HEK293 (cell line): ENCODE measurements around the gene TSPO2.

Experiments
- CTCF ChIP-seq: fragments of 450-650 bp; formaldehyde crosslinking; IDR thresholded peaks from 2 replicates; pipeline ENCODE4 v1.5.1; 2016; ENCODE audit warnings: missing biosample characterization, missing genetic modification characterization
- GFI1B ChIP-seq: fragments of 450-650 bp; formaldehyde crosslinking; IDR thresholded peaks from 2 replicates; pipeline ENCODE4 v1.5.1; 2016; ENCODE audit warnings: missing biosample characterization, missing genetic modification characterization
- KLF1 ChIP-seq: fragments of 450-650 bp; formaldehyde crosslinking; IDR thresholded peaks from 2 replicates; pipeline ENCODE4 v1.5.1; 2016; ENCODE audit warnings: missing biosample characterization, missing genetic modification characterization
- SETDB1 ChIP-seq: IDR thresholded peaks from one replicate; pipeline ENCODE4 v1.6.1; 2017; ENCODE audit warnings: mild to moderate bottlenecking, low read length, moderate library complexity, mixed read lengths; ENCODE audit not compliant: insufficient read length
- TRIM28 ChIP-seq: IDR thresholded peaks from 2 replicates; pipeline ENCODE4 v1.6.1; 2011; ENCODE audit warnings: low read length, control low read depth, borderline replicate concordance
- ZIC2 ChIP-seq: fragments of 450-650 bp; formaldehyde crosslinking; IDR thresholded peaks from 2 replicates; pipeline ENCODE4 v1.5.1; 2016; ENCODE audit warnings: missing biosample characterization, missing genetic modification characterization
- ZNF140 ChIP-seq: fragments of 450-650 bp; formaldehyde crosslinking; IDR thresholded peaks from 2 replicates; pipeline ENCODE4 v1.5.1; 2016; ENCODE audit warnings: missing biosample characterization, missing genetic modification characterization
- ZNF155 ChIP-seq: fragments of 450-650 bp; formaldehyde crosslinking; IDR thresholded peaks from 2 replicates; pipeline ENCODE4 v1.5.1; 2016; ENCODE audit warnings: missing biosample characterization, missing genetic modification characterization
- ZNF175 ChIP-seq: fragments of 450-650 bp; formaldehyde crosslinking; IDR thresholded peaks from 2 replicates; pipeline ENCODE4 v1.5.1; 2016; ENCODE audit warnings: missing biosample characterization, missing genetic modification characterization
- ZNF18 ChIP-seq: fragments of 450-650 bp; formaldehyde crosslinking; IDR thresholded peaks from 2 replicates; pipeline ENCODE4 v1.5.1; 2016; ENCODE audit warnings: missing biosample characterization, missing genetic modification characterization
- ZNF19 ChIP-seq: fragments of 450-650 bp; formaldehyde crosslinking; IDR thresholded peaks from 2 replicates; pipeline ENCODE4; 2016; ENCODE audit warnings: missing biosample characterization, missing genetic modification characterization, low read depth
- ZNF202 ChIP-seq: fragments of 450-650 bp; formaldehyde crosslinking; IDR thresholded peaks from 2 replicates; pipeline ENCODE4 v1.5.1; 2016; ENCODE audit warnings: missing biosample characterization, missing genetic modification characterization, borderline replicate concordance
- ZNF221 ChIP-seq: fragments of 450-650 bp; formaldehyde crosslinking; IDR thresholded peaks from 2 replicates; pipeline ENCODE4 v1.5.1; 2017; ENCODE audit warnings: missing biosample characterization, missing genetic modification characterization, borderline replicate concordance
- ZNF292 ChIP-seq: fragments of 450-650 bp; formaldehyde crosslinking; IDR thresholded peaks from 2 replicates; pipeline ENCODE4 v1.5.1; 2016; ENCODE audit warnings: low read depth, missing biosample characterization, missing genetic modification characterization, borderline replicate concordance
- ZNF341 ChIP-seq: fragments of 450-650 bp; formaldehyde crosslinking; IDR thresholded peaks from 2 replicates; pipeline ENCODE4; 2016; ENCODE audit warnings: low read depth, missing biosample characterization, missing genetic modification characterization
- ZNF366 ChIP-seq: fragments of 450-650 bp; formaldehyde crosslinking; conservative IDR thresholded peaks from 2 replicates; pipeline ENCODE4 v1.5.1; 2016; ENCODE audit warnings: missing biosample characterization, missing genetic modification characterization
- ZNF544 ChIP-seq: fragments of 450-650 bp; formaldehyde crosslinking; IDR thresholded peaks from 2 replicates; pipeline ENCODE4 v1.5.0; 2017; ENCODE audit warnings: missing biosample characterization, missing genetic modification characterization
- ZNF621 ChIP-seq: fragments of 450-650 bp; formaldehyde crosslinking; IDR thresholded peaks from 2 replicates; pipeline ENCODE4 v1.5.1; 2017; ENCODE audit warnings: missing biosample characterization, missing genetic modification characterization
- ZNF639 ChIP-seq: fragments of 450-650 bp; formaldehyde crosslinking; IDR thresholded peaks from 2 replicates; pipeline ENCODE4 v1.5.1; 2016; ENCODE audit warnings: missing biosample characterization, missing genetic modification characterization
- ZNF660 ChIP-seq: fragments of 450-650 bp; IDR thresholded peaks from 2 replicates; pipeline ENCODE4 v1.5.1; 2018; ENCODE audit warnings: missing biosample characterization, mild to moderate bottlenecking, missing genetic modification characterization
- ZNF692 ChIP-seq: fragments of 450-650 bp; formaldehyde crosslinking; IDR thresholded peaks from 2 replicates; pipeline ENCODE4 v1.5.1; 2016; ENCODE audit warnings: missing biosample characterization, missing genetic modification characterization
- ZNF701 ChIP-seq: fragments of 450-650 bp; formaldehyde crosslinking; IDR thresholded peaks from 2 replicates; pipeline ENCODE4 v1.5.1; 2016; ENCODE audit warnings: missing biosample characterization, missing genetic modification characterization
- ZNF768 ChIP-seq: fragments of 450-650 bp; formaldehyde crosslinking; IDR thresholded peaks from 2 replicates; pipeline ENCODE4 v1.5.1; 2018; ENCODE audit warnings: missing biosample characterization, mild to moderate bottlenecking, missing genetic modification characterization
- ZNF776 ChIP-seq: fragments of 450-650 bp; formaldehyde crosslinking; IDR thresholded peaks from 2 replicates; pipeline ENCODE4 v1.5.0; 2017; ENCODE audit warnings: missing biosample characterization, missing genetic modification characterization, borderline replicate concordance
- ZNF830 ChIP-seq: fragments of 450-650 bp; IDR thresholded peaks from 2 replicates; pipeline ENCODE4 v1.5.0; 2018; ENCODE audit warnings: missing biosample characterization, missing genetic modification characterization, low read depth, mild to moderate bottlenecking, moderate library complexity
- ZSCAN30 ChIP-seq: fragments of 450-650 bp; IDR thresholded peaks from 2 replicates; pipeline ENCODE4 v1.5.1; 2018; ENCODE audit warnings: missing biosample characterization, mild to moderate bottlenecking, missing genetic modification characterization, moderate library complexity
- TF ChIP-seq, protein P1 (sequence below): fragments of 450-650 bp; formaldehyde crosslinking; IDR thresholded peaks from 2 replicates; pipeline ENCODE4 v1.5.1; 2016; ENCODE audit warnings: missing biosample characterization, missing genetic modification characterization
- TF ChIP-seq, protein P2 (sequence below): fragments of 450-650 bp; formaldehyde crosslinking; IDR thresholded peaks from 2 replicates; pipeline ENCODE4 v1.5.1; 2017; ENCODE audit warnings: missing biosample characterization, missing genetic modification characterization

Gene TSPO2

DNA sequence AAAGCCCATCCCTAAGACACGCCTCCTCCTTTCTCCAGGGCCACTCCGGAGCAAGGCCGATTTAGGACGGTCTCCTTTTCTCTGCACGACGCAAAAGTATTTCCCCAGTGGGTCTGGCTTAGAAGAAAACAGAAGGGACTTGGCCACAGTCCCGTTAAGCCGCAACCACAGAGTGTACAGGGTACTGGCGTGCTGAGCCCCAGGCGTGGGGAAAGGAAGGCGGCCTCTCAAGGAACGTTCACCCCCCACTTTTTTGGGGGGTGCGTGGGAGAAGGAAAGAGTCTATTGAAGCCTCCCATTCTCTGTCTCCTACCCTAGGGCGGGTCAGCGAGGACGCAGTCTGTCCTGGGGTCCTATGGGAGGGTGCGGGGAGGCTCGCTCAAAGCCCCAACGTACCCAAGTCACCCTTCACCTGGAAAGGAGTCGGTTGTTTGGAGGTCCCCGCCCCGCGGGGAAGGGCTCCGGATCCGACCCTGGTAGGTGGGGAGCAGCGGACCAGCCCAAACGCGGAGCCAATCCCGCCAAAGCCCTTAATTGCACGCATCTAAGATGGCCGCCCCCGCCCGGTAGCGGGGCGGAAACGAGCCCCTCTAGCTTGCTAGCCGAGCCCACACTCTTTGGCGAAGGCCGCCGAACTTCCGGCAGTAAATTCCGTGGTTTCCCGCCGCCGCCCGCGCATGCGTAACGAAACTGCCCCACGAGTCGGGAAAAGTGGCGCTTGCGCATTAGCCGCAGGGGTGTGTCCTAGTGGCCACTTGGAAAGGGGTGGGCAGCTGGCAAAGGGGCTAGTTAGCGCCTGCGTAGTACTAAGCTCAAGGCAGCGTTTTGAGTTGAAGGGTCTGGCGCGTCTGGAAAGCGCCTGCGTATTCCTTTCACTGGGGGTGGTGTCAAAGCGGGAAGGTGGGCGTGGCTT lies 29.9 kb downstream of the TSPO2 start, which contains the start of gene OARD1 (continued):
- TF ChIP-seq TRIM28 = peak; percentile 82; the same call in 1 of the 2 replicates
- TF ChIP-seq ZNF639 (tag by site-specific recombination) = peak; percentile 54; the same call in 1 of the 2 replicates
- TF ChIP-seq ZNF544 (tag by site-specific recombination) = no peak
- TF ChIP-seq ZNF19 = no peak
- TF ChIP-seq ZNF830 (tag by site-specific recombination) = no peak
- TF ChIP-seq CTCF (tag by site-specific recombination) = no peak
- TF ChIP-seq, protein P1, sequence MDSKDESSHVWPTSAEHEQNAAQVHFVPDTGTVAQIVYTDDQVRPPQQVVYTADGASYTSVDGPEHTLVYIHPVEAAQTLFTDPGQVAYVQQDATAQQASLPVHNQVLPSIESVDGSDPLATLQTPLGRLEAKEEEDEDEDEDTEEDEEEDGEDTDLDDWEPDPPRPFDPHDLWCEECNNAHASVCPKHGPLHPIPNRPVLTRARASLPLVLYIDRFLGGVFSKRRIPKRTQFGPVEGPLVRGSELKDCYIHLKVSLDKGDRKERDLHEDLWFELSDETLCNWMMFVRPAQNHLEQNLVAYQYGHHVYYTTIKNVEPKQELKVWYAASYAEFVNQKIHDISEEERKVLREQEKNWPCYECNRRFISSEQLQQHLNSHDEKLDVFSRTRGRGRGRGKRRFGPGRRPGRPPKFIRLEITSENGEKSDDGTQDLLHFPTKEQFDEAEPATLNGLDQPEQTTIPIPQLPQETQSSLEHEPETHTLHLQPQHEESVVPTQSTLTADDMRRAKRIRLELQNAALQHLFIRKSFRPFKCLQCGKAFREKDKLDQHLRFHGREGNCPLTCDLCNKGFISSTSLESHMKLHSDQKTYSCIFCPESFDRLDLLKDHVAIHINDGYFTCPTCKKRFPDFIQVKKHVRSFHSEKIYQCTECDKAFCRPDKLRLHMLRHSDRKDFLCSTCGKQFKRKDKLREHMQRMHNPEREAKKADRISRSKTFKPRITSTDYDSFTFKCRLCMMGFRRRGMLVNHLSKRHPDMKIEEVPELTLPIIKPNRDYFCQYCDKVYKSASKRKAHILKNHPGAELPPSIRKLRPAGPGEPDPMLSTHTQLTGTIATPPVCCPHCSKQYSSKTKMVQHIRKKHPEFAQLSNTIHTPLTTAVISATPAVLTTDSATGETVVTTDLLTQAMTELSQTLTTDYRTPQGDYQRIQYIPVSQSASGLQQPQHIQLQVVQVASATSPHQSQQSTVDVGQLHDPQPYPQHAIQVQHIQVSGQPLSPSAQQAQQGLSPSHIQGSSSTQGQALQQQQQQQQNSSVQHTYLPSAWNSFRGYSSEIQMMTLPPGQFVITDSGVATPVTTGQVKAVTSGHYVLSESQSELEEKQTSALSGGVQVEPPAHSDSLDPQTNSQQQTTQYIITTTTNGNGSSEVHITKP (tag by site-specific recombination) = peak; percentile 93
- TF ChIP-seq ZNF18 (tag by site-specific recombination) = no peak
- TF ChIP-seq KLF1 (tag by site-specific recombination) = peak; percentile 22; the same call in 1 of the 2 replicates
- TF ChIP-seq ZNF692 (tag by site-specific recombination) = no peak
- TF ChIP-seq SETDB1 = no peak
- no peak for TF ChIP-seq ZNF768 (tag by site-specific recombination)
- TF ChIP-seq GFI1B (tag by site-specific recombination) = no peak
- no peak for TF ChIP-seq ZNF621 (tag by site-specific recombination)
- TF ChIP-seq ZSCAN30 (tag by site-specific recombination) = peak; percentile 60; the same call in 1 of the 2 replicates
- TF ChIP-seq ZNF776 (tag by site-specific recombination) = no peak
- TF ChIP-seq ZNF660 = peak; percentile 70
- no peak for TF ChIP-seq ZNF202 (tag by site-specific recombination)
- no peak for TF ChIP-seq ZNF221
- TF ChIP-seq ZNF292 (tag by site-specific recombination) = no peak
- TF ChIP-seq ZNF140 (tag by site-specific recombination) = no peak
- no peak; the same call in 1 of the 2 replicates for TF ChIP-seq ZIC2 (tag by site-specific recombination)
- no peak for TF ChIP-seq ZNF155 (tag by site-specific recombination)
- TF ChIP-seq, protein P2, sequence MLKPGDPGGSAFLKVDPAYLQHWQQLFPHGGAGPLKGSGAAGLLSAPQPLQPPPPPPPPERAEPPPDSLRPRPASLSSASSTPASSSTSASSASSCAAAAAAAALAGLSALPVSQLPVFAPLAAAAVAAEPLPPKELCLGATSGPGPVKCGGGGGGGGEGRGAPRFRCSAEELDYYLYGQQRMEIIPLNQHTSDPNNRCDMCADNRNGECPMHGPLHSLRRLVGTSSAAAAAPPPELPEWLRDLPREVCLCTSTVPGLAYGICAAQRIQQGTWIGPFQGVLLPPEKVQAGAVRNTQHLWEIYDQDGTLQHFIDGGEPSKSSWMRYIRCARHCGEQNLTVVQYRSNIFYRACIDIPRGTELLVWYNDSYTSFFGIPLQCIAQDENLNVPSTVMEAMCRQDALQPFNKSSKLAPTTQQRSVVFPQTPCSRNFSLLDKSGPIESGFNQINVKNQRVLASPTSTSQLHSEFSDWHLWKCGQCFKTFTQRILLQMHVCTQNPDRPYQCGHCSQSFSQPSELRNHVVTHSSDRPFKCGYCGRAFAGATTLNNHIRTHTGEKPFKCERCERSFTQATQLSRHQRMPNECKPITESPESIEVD (tag by site-specific recombination) = no peak
- TF ChIP-seq ZNF366 = peak; percentile 48; the same call in 1 of the 2 replicates
- peak; percentile 71 for TF ChIP-seq ZNF341
- no peak for TF ChIP-seq ZNF701 (tag by site-specific recombination)
- TF ChIP-seq ZNF175 (tag by site-specific recombination) = no peak
